GM12878 (cell line): ENCODE measurements around the gene UQCR11.

Experiments used
- CREB1 ChIP-seq: IDR thresholded peaks from 2 replicates; pipeline ENCODE4 v1.6.1; 2012; ENCODE audit warnings: low read depth, mild to moderate bottlenecking, inconsistent platforms
- ELK1 ChIP-seq: IDR thresholded peaks from 2 replicates; pipeline ENCODE4 v1.6.1; 2012; ENCODE audit warnings: low read depth, low read length, improper control_type of control experiment
- NFYB ChIP-seq: IDR thresholded peaks from 2 replicates; pipeline ENCODE4 v1.6.1; 2011; ENCODE audit warnings: low read depth, mild to moderate bottlenecking, low read length, improper control_type of control experiment, moderate library complexity; ENCODE audit not compliant: insufficient read depth
- POLR2A ChIP-seq: IDR thresholded peaks from 2 replicates; pipeline ENCODE4 v1.6.1; 2011; ENCODE audit warnings: low read depth, mild to moderate bottlenecking, low read length
- POLR2AphosphoS5 ChIP-seq: IDR thresholded peaks from 2 replicates; pipeline ENCODE4 v1.6.1; 2011; ENCODE audit warnings: mild to moderate bottlenecking, low read length, inconsistent platforms
- TBL1XR1 ChIP-seq: IDR thresholded peaks from 2 replicates; pipeline ENCODE4 v1.6.1; 2012; ENCODE audit warnings: low read depth, low read length, improper control_type of control experiment
- TCF3 ChIP-seq: IDR thresholded peaks from 2 replicates; pipeline ENCODE4 v1.6.1; 2012; ENCODE audit warnings: low read depth, mild to moderate bottlenecking, low read length, borderline replicate concordance; ENCODE audit not compliant: insufficient read depth
- USF2 ChIP-seq: IDR thresholded peaks from 2 replicates; pipeline ENCODE4 v1.6.1; 2011; ENCODE audit warnings: low read depth, low read length, improper control_type of control experiment, borderline replicate concordance
- TF ChIP-seq, protein P1 (sequence below), 3 experiments: IDR thresholded peaks in 2 of 3; conservative IDR thresholded peaks in 1 of 3; 2 replicates each; pipeline ENCODE4 v1.5.1; 2011; ENCODE audit warnings: low read depth in 3 of 3, low read length in 3 of 3, mild to moderate bottlenecking in 3 of 3, control low read depth in 2 of 3, moderate library complexity in 2 of 3, inconsistent platforms in 1 of 3, mixed read lengths in 1 of 3; ENCODE audit not compliant: control insufficient read depth in 2 of 3, insufficient read depth in 1 of 3; ENCODE audit errors: extremely low read depth in 1 of 3

DNA sequence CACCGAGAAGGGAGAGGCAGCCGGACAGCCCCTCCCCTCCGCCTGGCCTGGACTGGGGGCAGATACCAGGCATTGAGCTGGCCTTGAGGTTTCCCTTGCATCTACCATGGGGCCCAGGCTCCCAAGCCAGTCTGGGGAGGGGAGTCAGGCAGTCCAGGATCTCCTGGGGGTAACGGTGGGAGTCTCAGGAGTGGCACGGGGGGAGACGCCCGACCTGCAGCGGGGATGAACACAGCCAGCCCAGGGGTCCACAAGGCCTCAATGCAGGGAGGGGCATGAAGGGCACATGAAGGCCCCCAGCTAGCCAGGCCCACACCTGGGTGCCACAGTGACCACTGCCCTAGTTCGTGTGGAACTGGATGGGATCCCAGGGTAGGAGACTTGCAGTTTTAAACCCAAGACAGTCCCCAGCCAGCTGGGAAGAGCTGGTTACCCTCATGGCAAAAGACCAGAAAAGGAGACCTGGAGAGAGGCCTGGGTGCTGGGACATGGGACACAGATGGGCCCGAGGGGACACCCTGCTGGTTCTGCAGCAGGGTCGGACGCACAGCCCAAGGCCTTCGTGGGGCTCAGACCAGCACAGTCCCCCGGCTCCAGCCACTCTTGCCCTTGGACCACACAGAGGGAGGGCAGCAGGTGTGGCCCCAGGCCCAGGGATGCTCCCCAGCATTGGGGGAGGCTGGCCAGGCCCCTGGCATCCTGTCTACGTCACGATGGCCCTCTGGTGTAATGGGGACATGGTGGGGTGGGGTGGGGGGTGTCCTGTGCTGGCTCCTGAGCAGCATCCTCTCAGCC, 4.6 kb upstream of the UQCR11 start:
- TF ChIP-seq POLR2A = peak; percentile 43
- no peak for TF ChIP-seq ELK1
- no peak for TF ChIP-seq TBL1XR1
- TF ChIP-seq, protein P1, sequence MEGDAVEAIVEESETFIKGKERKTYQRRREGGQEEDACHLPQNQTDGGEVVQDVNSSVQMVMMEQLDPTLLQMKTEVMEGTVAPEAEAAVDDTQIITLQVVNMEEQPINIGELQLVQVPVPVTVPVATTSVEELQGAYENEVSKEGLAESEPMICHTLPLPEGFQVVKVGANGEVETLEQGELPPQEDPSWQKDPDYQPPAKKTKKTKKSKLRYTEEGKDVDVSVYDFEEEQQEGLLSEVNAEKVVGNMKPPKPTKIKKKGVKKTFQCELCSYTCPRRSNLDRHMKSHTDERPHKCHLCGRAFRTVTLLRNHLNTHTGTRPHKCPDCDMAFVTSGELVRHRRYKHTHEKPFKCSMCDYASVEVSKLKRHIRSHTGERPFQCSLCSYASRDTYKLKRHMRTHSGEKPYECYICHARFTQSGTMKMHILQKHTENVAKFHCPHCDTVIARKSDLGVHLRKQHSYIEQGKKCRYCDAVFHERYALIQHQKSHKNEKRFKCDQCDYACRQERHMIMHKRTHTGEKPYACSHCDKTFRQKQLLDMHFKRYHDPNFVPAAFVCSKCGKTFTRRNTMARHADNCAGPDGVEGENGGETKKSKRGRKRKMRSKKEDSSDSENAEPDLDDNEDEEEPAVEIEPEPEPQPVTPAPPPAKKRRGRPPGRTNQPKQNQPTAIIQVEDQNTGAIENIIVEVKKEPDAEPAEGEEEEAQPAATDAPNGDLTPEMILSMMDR (IDR thresholded peaks at IDR 0.05 in 2 of 3, conservative IDR thresholded peaks at IDR 0.05 in 1 of 3; ENCODE audit: control insufficient read depth in 2 of 3, extremely low read depth in 1 of 3, insufficient read depth in 1 of 3, low read depth in 3 of 3, low read length in 3 of 3) = no peak
- TF ChIP-seq POLR2AphosphoS5 = no peak; the same call in 1 of the 2 replicates
- TF ChIP-seq USF2 = no peak
- no peak for TF ChIP-seq TCF3
- TF ChIP-seq NFYB = no peak
- TF ChIP-seq CREB1 = no peak
